GM12878 (cell line): ENCODE measurements around the gene GCFC2. TPM values are rescaled to one million over a fixed set of nuclear protein-coding genes. Genes with fewer than 3 reads are reported as not detected.
A peak's percentile ranks its signal among the peaks of the same experiment; 100 is the strongest.

ENCODE experiments used
- ATAC-seq: fragments of 200-7000 bp; cut with Tn5 transposase; 3 replicates; pipeline ENCODE4 v1.9.1; 2020; ENCODE audit warnings: mild to moderate bottlenecking, moderate library complexity
- BruUV-seq: library from RNA; stranded (reverse); fragments of 400-500 nt; replicated peaks from 2 replicates; lab custom pipeline; 2021; lab: Mats Ljungman, UMichigan
- CTCF ChIA-PET: fragments of 300-600 bp; sonication (Branson Sonifier 250); formaldehyde crosslinking; extraction: SDS; loops from one replicate; lab custom pipeline; 2021; ENCODE audit warnings: inconsistent platforms; lab: Yijun Ruan, JAX
- POLR2A ChIA-PET: fragments of 350-600 bp; formaldehyde crosslinking; extraction: SDS; loops from one replicate; lab custom pipeline; 2021; ENCODE audit warnings: inconsistent platforms; lab: Charles Lee
- RAD21 ChIA-PET: fragments of 300-600 bp; sonication (Branson Sonifier 250); formaldehyde crosslinking; loops from one replicate; lab custom pipeline; 2023; ENCODE audit warnings: antibody characterized with exemption; ENCODE audit not compliant: unreplicated experiment; lab: Charles Lee
- SMC1A ChIA-PET: fragments of 300-600 bp; sonication (Branson Sonifier 250); formaldehyde crosslinking; loops from one replicate; lab custom pipeline; 2023; ENCODE audit not compliant: unreplicated experiment, uncharacterized antibody; lab: Charles Lee
- DNase-seq: peaks from one replicate; pipeline ENCODE4 v3.0.0-alpha.2; 2011; ENCODE audit warnings: low read depth, low spot score
- FAIRE-seq: peaks from 3 replicates; lab custom pipeline; 2011; peaks lifted over from hg19 to GRCh38; lab: Jason Lieb, UNC
- H2AFZ ChIP-seq: 2 replicates; pipeline ENCODE4 v1.6.0; 2011; ENCODE audit warnings: low read depth, low read length, control low read depth; ENCODE audit not compliant: control insufficient read depth
- H3K27ac ChIP-seq: 2 replicates; pipeline ENCODE4 v1.5.1; 2011; ENCODE audit warnings: control low read depth; ENCODE audit not compliant: control insufficient read depth, insufficient read depth
- H3K27me3 ChIP-seq, 2 experiments: replicated peaks in 1 of 2; 2 replicates each; pipeline versions ENCODE4 v1.6.0 to v1.6.1; 2011; ENCODE audit warnings: low read length in 1 of 2; ENCODE audit not compliant: control insufficient read depth in 2 of 2, insufficient read depth in 2 of 2
- H3K36me3 ChIP-seq, 2 experiments: 2 replicates each; pipeline ENCODE4 v1.5.1; 2011; ENCODE audit warnings: low read length in 1 of 2; ENCODE audit not compliant: control insufficient read depth in 2 of 2, insufficient read depth in 2 of 2
- H3K4me1 ChIP-seq: 2 replicates; pipeline ENCODE4 v1.6.1; 2011; ENCODE audit warnings: mild to moderate bottlenecking, low read length, moderate library complexity, mixed read lengths; ENCODE audit not compliant: control insufficient read depth, insufficient read depth
- H3K4me2 ChIP-seq: 2 replicates; pipeline ENCODE4 v1.6.0; 2011; ENCODE audit warnings: control low read depth; ENCODE audit not compliant: control insufficient read depth, insufficient read depth
- H3K4me3 ChIP-seq: fragments of 200-600 bp; sonication (generic); 2 replicates; pipeline ENCODE4 v1.5.1; 2016
- H3K79me2 ChIP-seq: 2 replicates; pipeline ENCODE4 v1.6.0; 2011; ENCODE audit warnings: low read length; ENCODE audit not compliant: control insufficient read depth, insufficient read depth
- H3K9ac ChIP-seq: 2 replicates; pipeline ENCODE4 v1.8.0; 2011; ENCODE audit warnings: low read length, control low read depth, mixed read lengths; ENCODE audit not compliant: control insufficient read depth, insufficient read depth
- H3K9me3 ChIP-seq: replicated peaks from 3 replicates; pipeline ENCODE4 v1.5.1; 2011; ENCODE audit warnings: mild to moderate bottlenecking, low read length; ENCODE audit not compliant: control insufficient read depth, insufficient read depth
- H4K20me1 ChIP-seq: 2 replicates; pipeline ENCODE4 v1.6.0; 2011; ENCODE audit not compliant: control insufficient read depth, insufficient read depth
- BCL11A ChIP-seq: IDR thresholded peaks from 2 replicates; pipeline ENCODE4 v1.6.1; 2011; ENCODE audit warnings: low read depth, low read length
- EP300 ChIP-seq, 2 experiments: fragments of 150-350 bp in 1 of 2; IDR thresholded peaks; 2 replicates each; pipeline ENCODE4 v1.6.1; 2011 to 2012; ENCODE audit warnings: low read depth in 2 of 2, low read length in 2 of 2, borderline replicate concordance in 1 of 2, improper control_type of control experiment in 1 of 2, inconsistent platforms in 1 of 2; ENCODE audit not compliant: control insufficient read depth in 1 of 2
- NR2F1 ChIP-seq: fragments of 450-650 bp; conservative IDR thresholded peaks from 2 replicates; pipeline ENCODE4 v1.6.1; 2017; ENCODE audit warnings: mild to moderate bottlenecking
- STAT1 ChIP-seq: fragments of 450-650 bp; conservative IDR thresholded peaks from 2 replicates; pipeline ENCODE4 v1.6.1; 2014; ENCODE audit warnings: antibody characterized with exemption, mild to moderate bottlenecking
- WGBS: methylation state at CpG from one replicate; pipeline ENCODE4 v1.1.6; 2016; ENCODE audit warnings: low lambda C conversion rate; ENCODE audit not compliant: insufficient replicate concordance, insufficient coverage; ENCODE audit errors: missing lambda C conversion rate; 5-methylcytosine and 5-hydroxymethylcytosine counted together
- in situ Hi-C: fragments of 300-500 bp; cut with MboI; formaldehyde crosslinking; loops from 9 replicates; pipeline ENCODE4 v1.14.3; 2018; ENCODE audit warnings: mixed read lengths
- intact Hi-C: fragments of 100-400 bp; cut with micrococcal nuclease; formaldehyde crosslinking; loops from one replicate; pipeline ENCODE4 v1.14.2; 2022; ENCODE audit not compliant: unreplicated experiment
- polyA plus RNA-seq, 11 experiments: library from polyadenylated mRNA; depleted of rRNA in 4 of 11; unstranded in 6 of 11; stranded (reverse) in 5 of 11; fragments of >200 nt; fragmentation: Nextera tagmentation in 4 of 11; fragmentation: Illumina TruSeq in 1 of 11; extraction: Ambion mirVana in 4 of 11; extraction: Trizol in 1 of 11; gene quantifications; 1 replicate in 1 of 11; 2 replicates in 10 of 11; pipeline versions ENCODE4 v1.2.1 to v1.2.3, GENCODE V29; 2011 to 2016; ENCODE audit warnings: inconsistent platforms in 2 of 11, missing spikeins in 2 of 11, low read depth in 1 of 11
- total RNA-seq, 4 experiments: library from RNA; depleted of rRNA in 3 of 4; stranded (reverse); fragments of >200 nt in 3 of 4; fragmentation: Illumina TruSeq in 1 of 4; extraction: Trizol in 1 of 4; gene quantifications; 2 replicates each; pipeline versions ENCODE4 v1.2.1 to v1.2.3, GENCODE V29; 2013 to 2021
- TF ChIP-seq, protein P1 (sequence below): fragments of 450-650 bp; IDR thresholded peaks from 2 replicates; pipeline ENCODE4 v1.6.1; 2014; ENCODE audit warnings: mild to moderate bottlenecking
- TF ChIP-seq, protein P2 (sequence below): fragments of 450-650 bp; IDR thresholded peaks from 2 replicates; pipeline ENCODE4 v1.6.1; 2017; ENCODE audit warnings: antibody characterized with exemption, mild to moderate bottlenecking, moderate library complexity

GCFC2 gene
- total and polyA plus RNA-seq, 10 of the 15 experiments (the other 5 are each of a cell fraction or from before 2014, with no cell fraction given) = 15.5 to 36.5 (median 27.4) TPM

DNA sequence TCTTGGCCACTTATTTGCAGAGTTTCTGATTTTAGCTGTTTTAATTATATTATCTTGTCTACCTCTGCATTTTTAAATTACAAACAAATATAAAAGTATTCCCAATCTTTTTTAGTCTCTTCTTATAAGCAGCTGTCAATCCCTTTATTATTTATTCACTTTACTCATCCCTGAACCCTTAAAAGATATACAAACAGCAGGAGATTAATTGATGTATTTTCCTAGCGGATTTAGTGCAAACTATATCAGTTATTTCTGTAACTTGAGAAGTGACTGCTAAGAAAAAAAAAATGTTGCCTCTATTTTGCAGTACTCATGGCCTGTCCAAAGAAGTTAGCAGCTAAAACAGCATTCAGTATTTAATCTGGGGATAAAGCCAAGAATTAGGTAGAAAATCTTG, 42.1 kb upstream of the GCFC2 start:
- H3K9ac ChIP-seq = no peak overlapping the region
- H3K27me3 ChIP-seq = no peaks in the 10 kb centered on the region
- FAIRE-seq = no peak
- ChIA-PET POLR2A (no interaction called here), RAD21 (no interaction called here), CTCF (no interaction called here), SMC1A (interaction anchor here (1.5 kb wide), 1 partner anchor 31 kb away, joined by 6 read pairs; no protein-coding TSS in a partner anchor)
- WGBS = 4% methylated on average over 1 of the region's 1 CpG
- intact Hi-C loops = no loop called here
- H2AFZ ChIP-seq = no peak overlapping the region
- in situ Hi-C loops = no loop called here
- no TSS peak for BruUV-seq
- H3K4me2 ChIP-seq = no peak overlapping the region
- TF ChIP-seq STAT1 = no peak
- TF ChIP-seq EP300 (IDR thresholded peaks at IDR 0.05; ENCODE audit: borderline replicate concordance in 1 of 2, control insufficient read depth in 1 of 2, low read depth in 2 of 2, low read length in 2 of 2) = no peak
- TF ChIP-seq, protein P1, sequence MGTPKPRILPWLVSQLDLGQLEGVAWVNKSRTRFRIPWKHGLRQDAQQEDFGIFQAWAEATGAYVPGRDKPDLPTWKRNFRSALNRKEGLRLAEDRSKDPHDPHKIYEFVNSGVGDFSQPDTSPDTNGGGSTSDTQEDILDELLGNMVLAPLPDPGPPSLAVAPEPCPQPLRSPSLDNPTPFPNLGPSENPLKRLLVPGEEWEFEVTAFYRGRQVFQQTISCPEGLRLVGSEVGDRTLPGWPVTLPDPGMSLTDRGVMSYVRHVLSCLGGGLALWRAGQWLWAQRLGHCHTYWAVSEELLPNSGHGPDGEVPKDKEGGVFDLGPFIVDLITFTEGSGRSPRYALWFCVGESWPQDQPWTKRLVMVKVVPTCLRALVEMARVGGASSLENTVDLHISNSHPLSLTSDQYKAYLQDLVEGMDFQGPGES = no peak
- TF ChIP-seq BCL11A = no peak
- no peak for TF ChIP-seq NR2F1
- peaks cover 11% of the 10 kb centered on the region for H3K4me1 ChIP-seq
- ATAC-seq = no peak
- no peaks in the 10 kb centered on the region for H4K20me1 ChIP-seq
- no peak overlapping the region for H3K27ac ChIP-seq
- H3K79me2 ChIP-seq = no peaks in the 10 kb centered on the region
- H3K9me3 ChIP-seq = no peaks in the 10 kb centered on the region
- H3K4me3 ChIP-seq = no peak overlapping the region
- DNase-seq = no peak
- no peaks in the 10 kb centered on the region for H3K36me3 ChIP-seq

DNA sequence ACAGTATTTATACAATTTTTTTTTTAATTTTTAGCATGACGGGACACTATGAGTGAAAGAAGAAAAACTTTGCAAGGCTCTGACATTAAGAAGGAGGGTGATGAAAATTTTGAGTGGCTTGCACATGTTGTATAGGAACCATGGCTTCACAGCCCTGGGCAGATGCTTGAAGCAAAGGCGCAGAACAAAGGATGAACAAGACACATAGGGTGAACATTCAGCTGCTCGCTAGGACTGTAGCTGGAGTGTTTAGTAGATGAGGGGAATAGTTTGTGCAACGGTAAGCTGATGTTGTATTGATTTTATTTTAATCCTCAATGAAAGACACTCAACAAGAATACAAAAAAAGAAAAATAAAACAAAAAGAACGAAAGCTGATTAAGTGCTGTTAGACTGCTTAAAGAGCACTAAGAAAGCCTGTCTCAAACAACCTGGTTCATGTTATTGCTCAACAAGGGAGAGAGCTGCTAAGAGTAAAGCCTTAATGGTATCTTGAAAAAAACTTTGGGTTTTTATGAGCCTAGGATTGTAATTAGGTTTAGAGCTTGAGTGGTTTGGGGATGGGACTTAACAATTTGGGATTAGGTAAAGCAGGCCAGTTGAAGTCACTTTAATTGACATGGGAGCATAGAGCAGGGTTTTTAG, 41.2 kb upstream of the GCFC2 start:
- Histone ChIP-seq H3K27me3 (no peaks in the 10 kb centered on the region), H3K79me2 (no peaks in the 10 kb centered on the region), H3K27ac (no peak overlapping the region), H2AFZ (no peak overlapping the region), H3K9me3 (no peaks in the 10 kb centered on the region), H3K9ac (no peak overlapping the region), H4K20me1 (no peaks in the 10 kb centered on the region), H3K36me3 (no peaks in the 10 kb centered on the region), H3K4me3 (no peak overlapping the region), H3K4me1 (peaks cover 11% of the 10 kb centered on the region), H3K4me2 (peak overlapping the region; percentile 23; the same call in 1 of the 2 replicates)
- BruUV-seq = no TSS peak
- SMC1A ChIA-PET = interaction anchor here (1.0 to 1.5 kb wide), 2 partner anchors 16 to 32 kb away, joined by 3 to 6 read pairs; no protein-coding TSS in a partner anchor
- POLR2A ChIA-PET = no interaction called here
- DNase-seq = no peak
- TF ChIP-seq, protein P2, sequence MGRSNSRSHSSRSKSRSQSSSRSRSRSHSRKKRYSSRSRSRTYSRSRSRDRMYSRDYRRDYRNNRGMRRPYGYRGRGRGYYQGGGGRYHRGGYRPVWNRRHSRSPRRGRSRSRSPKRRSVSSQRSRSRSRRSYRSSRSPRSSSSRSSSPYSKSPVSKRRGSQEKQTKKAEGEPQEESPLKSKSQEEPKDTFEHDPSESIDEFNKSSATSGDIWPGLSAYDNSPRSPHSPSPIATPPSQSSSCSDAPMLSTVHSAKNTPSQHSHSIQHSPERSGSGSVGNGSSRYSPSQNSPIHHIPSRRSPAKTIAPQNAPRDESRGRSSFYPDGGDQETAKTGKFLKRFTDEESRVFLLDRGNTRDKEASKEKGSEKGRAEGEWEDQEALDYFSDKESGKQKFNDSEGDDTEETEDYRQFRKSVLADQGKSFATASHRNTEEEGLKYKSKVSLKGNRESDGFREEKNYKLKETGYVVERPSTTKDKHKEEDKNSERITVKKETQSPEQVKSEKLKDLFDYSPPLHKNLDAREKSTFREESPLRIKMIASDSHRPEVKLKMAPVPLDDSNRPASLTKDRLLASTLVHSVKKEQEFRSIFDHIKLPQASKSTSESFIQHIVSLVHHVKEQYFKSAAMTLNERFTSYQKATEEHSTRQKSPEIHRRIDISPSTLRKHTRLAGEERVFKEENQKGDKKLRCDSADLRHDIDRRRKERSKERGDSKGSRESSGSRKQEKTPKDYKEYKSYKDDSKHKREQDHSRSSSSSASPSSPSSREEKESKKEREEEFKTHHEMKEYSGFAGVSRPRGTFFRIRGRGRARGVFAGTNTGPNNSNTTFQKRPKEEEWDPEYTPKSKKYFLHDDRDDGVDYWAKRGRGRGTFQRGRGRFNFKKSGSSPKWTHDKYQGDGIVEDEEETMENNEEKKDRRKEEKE = no peak
- in situ Hi-C loops = no loop called here
- RAD21 ChIA-PET = no interaction called here
- intact Hi-C loops = no loop called here
- CTCF ChIA-PET = no interaction called here
- ATAC-seq = no peak
- FAIRE-seq = no peak
- 43% methylated on average over 5 of the region's 5 CpGs for WGBS
